Ishikawa (cell line): Measurements from ENCODE around the gene KIAA0040.

Experiments used
- CEBPB ChIP-seq: IDR thresholded peaks from 2 replicates; pipeline ENCODE4 v1.6.1; 2012
- CREB1 ChIP-seq: IDR thresholded peaks from 2 replicates; pipeline ENCODE4 v1.6.1; 2012; ENCODE audit warnings: low read depth
- EGR1 ChIP-seq: IDR thresholded peaks from 2 replicates; pipeline ENCODE4 v1.6.1; 2012
- EP300 ChIP-seq: IDR thresholded peaks from 2 replicates; pipeline ENCODE4 v1.6.1; 2012; ENCODE audit warnings: borderline replicate concordance
- FOXM1 ChIP-seq: IDR thresholded peaks from 2 replicates; pipeline ENCODE4 v1.6.1; 2012; ENCODE audit warnings: low read depth, borderline replicate concordance
- RAD21 ChIP-seq: IDR thresholded peaks from 2 replicates; pipeline ENCODE4 v1.6.1; 2012; ENCODE audit warnings: low read depth
- REST ChIP-seq: IDR thresholded peaks from 2 replicates; pipeline ENCODE4 v1.6.1; 2012; ENCODE audit warnings: low read depth, mild to moderate bottlenecking
- TAF1 ChIP-seq: IDR thresholded peaks from 2 replicates; pipeline ENCODE4 v1.6.1; 2012; ENCODE audit warnings: low read depth, mild to moderate bottlenecking
- TCF12 ChIP-seq: IDR thresholded peaks from 2 replicates; pipeline ENCODE4 v1.6.1; 2012; ENCODE audit warnings: low read depth
- TEAD4 ChIP-seq: IDR thresholded peaks from 2 replicates; pipeline ENCODE4 v1.6.1; 2012
- USF1 ChIP-seq: IDR thresholded peaks from 2 replicates; pipeline ENCODE4 v1.6.1; 2012
- YY1 ChIP-seq: IDR thresholded peaks from 2 replicates; pipeline ENCODE4 v1.6.1; 2012; ENCODE audit warnings: low read depth
- ZBTB7A ChIP-seq: IDR thresholded peaks from 2 replicates; pipeline ENCODE4 v1.6.1; 2012; ENCODE audit warnings: low read depth
- TF ChIP-seq, protein P1 (sequence below): IDR thresholded peaks from 2 replicates; pipeline ENCODE4 v1.6.1; 2012

- TF ChIP-seq RAD21, result no peak
- TF ChIP-seq, protein P1, sequence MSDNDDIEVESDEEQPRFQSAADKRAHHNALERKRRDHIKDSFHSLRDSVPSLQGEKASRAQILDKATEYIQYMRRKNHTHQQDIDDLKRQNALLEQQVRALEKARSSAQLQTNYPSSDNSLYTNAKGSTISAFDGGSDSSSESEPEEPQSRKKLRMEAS, result no peak
- no peak for TF ChIP-seq CREB1
- TF ChIP-seq YY1, result no peak
- TF ChIP-seq REST, result no peak
- TF ChIP-seq EP300, result no peak
- no peak for TF ChIP-seq CEBPB
- no peak for TF ChIP-seq TAF1
- TF ChIP-seq TEAD4, result no peak
- no peak for TF ChIP-seq ZBTB7A
- no peak for TF ChIP-seq USF1
- no peak for TF ChIP-seq EGR1
- no peak for TF ChIP-seq TCF12
- TF ChIP-seq FOXM1, result no peak
These were observed 29.8 kb upstream of the KIAA0040 start for GRCh38 chr1:175222296-175222938.
